Gastrocnemius medialis (tissue), 4 donors: ENCODE data around the gene ADCY1.
"Not testable (repeated sequence)": the region's sequence is repeated elsewhere in the genome, so short reads cannot be mapped to it uniquely, and the experiment has no call there.

Source experiments
- POLR2A ChIP-seq, 2 donors: fragments of 450-650 bp; IDR thresholded peaks; one replicate each; pipeline ENCODE4 v1.6.1; 2017; ENCODE audit warnings: antibody characterized with exemption in 2 of 2, mild to moderate bottlenecking in 2 of 2, moderate library complexity in 2 of 2
- TF ChIP-seq, protein P1 (sequence below), 5 experiments: fragments of 450-650 bp in 3 of 5; fragments of 200-600 bp in 2 of 5; sonication (generic) in 2 of 5; IDR thresholded peaks in 4 of 5; conservative IDR thresholded peaks in 1 of 5; 1 replicate in 4 of 5; 2 replicates in 1 of 5; pipeline ENCODE4 v1.5.1; 2016 to 2019; ENCODE audit warnings: antibody characterized with exemption in 5 of 5, mild to moderate bottlenecking in 3 of 5, moderate library complexity in 3 of 5

DNA sequence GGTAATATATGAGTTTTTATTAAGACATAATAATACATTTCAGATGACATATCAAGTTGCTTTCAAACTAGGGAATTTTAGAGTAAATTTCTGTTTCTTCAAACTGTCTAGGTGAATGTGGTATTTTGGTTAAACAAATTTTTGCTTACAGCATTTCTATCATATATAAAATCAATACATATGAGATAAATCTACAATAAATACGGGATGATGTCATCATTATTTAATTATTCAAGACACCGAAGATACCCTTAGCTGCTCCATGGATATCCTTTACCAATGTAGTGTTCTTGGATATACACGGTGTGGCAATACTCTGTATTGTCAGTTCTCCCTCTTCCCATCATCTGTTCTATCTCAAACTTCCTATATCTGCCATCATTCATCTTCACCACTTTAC is 166.4 kb downstream of the ADCY1 start:
- TF ChIP-seq, protein P1, sequence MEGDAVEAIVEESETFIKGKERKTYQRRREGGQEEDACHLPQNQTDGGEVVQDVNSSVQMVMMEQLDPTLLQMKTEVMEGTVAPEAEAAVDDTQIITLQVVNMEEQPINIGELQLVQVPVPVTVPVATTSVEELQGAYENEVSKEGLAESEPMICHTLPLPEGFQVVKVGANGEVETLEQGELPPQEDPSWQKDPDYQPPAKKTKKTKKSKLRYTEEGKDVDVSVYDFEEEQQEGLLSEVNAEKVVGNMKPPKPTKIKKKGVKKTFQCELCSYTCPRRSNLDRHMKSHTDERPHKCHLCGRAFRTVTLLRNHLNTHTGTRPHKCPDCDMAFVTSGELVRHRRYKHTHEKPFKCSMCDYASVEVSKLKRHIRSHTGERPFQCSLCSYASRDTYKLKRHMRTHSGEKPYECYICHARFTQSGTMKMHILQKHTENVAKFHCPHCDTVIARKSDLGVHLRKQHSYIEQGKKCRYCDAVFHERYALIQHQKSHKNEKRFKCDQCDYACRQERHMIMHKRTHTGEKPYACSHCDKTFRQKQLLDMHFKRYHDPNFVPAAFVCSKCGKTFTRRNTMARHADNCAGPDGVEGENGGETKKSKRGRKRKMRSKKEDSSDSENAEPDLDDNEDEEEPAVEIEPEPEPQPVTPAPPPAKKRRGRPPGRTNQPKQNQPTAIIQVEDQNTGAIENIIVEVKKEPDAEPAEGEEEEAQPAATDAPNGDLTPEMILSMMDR (IDR thresholded peaks at IDR 0.05 in 4 of 5, conservative IDR thresholded peaks at IDR 0.05 in 1 of 5), result not testable (repeated sequence)
- not testable (repeated sequence) for TF ChIP-seq POLR2A (IDR thresholded peaks at IDR 0.05)
